ENCODE results near the gene GPR153.

Gene GPR153

DNA sequence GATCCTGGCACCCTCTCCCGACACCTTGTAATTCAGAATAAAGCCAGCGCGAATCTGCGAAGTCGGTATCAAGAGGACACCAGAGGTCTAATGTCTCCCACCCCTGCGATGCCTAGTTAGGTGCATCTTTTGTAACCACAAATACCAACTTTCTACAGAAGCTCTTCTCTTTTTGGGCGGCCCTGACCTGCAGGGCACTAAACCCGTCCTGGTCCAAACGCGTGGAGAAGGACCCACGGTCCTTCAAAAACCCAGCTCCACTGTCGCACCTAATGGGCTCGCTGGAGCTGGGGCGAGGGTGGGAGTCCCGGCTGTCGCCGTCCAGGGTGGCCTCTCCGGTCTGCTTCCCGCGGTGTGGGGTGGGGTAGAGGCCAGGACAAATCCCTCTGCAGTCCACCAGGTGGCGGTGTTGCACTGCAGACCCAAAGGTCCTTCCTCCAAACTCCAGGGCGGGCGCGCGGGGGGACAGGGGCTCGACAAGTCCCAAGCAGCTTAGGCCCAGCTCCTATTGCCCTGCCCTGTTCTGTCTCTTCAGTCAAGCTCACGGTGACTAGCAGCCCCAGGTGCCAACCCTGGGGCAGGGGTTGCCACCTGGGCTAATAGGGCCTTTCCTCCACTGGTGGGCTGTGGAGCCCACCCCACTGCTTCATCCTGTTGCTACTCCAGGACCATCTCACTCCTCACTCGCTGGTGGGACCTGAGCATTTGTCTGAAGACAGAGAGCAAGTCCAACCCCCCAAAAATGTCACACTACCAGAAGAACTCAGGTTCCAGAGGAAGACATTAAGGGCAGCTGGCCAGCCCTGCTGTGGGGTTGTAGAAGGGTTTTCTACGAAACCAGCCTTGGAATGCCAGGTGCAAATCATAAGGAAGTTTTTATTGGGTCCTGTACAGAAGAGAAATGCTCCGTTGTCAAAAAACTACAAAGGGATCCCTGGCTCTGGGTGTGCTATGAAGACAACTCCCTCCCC, 14.1 kb downstream of the GPR153 start:
- peak; percentile 20 for DNase-seq

GRCh38 chr1:6245869-6246496, 14.9 kb downstream of the GPR153 start:
- DNase-seq = no peak

- DNase-seq = peak; percentile 60
Observed at GRCh38 chr1:6245086-6245868, 15.6 kb downstream of the GPR153 start.

- no peak for DNase-seq
Observed at GRCh38 chr1:6244401-6245049, 16.4 kb downstream of the GPR153 start.

GRCh38 chr1:6243993-6244392, 16.9 kb downstream of the GPR153 start, which contains the start of gene HES3:
HES3 (plus strand) TSS chr1:6244179; CDS start chr1:6244366, 187 bp downstream.
- DNase-seq = no peak

GRCh38 chr1:6243053-6243834, 17.7 kb downstream of the GPR153 start:
- no peak for DNase-seq

- no peak for DNase-seq
Observed at GRCh38 chr1:6241887-6242740, 18.8 kb downstream of the GPR153 start.

DNA sequence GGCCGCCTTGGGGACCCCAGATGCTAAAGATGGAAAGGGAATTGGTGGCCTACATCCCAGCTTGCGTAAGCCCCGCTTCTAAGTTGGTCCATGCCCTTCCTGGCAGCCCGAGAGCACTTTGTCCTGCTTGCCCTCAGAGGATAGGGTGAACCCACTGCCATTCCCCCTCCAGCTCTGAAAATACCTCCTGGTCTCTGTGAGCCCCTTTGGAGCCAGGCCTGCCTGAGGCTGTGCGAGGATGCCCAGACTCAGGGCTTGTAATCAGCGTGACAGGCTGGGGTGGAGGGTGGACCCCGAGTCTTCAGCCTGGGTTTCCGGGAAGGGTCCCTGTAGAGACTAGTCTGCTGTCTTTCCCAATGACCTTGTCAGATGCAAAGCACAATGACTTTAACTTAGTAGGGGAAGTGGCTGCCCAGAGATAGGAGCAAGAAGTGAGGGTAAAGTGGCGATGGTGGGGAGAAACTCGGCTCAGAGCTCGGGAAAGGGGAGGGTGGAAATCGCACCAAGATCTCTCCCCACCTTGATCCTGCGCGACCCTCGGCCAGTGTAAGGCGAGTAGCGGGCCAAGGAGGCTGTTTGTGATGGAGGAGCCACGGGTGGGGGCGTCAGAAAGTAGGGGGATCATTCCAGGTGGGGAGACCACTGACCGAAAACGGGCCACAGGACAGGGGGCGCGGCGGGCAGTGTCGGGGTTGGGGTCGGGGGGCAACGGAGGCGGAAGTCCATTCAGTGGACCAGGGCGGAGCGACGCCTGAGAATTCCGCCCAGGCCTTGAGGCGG, 19.6 kb downstream of the GPR153 start:
- DNase-seq = no peak

DNA sequence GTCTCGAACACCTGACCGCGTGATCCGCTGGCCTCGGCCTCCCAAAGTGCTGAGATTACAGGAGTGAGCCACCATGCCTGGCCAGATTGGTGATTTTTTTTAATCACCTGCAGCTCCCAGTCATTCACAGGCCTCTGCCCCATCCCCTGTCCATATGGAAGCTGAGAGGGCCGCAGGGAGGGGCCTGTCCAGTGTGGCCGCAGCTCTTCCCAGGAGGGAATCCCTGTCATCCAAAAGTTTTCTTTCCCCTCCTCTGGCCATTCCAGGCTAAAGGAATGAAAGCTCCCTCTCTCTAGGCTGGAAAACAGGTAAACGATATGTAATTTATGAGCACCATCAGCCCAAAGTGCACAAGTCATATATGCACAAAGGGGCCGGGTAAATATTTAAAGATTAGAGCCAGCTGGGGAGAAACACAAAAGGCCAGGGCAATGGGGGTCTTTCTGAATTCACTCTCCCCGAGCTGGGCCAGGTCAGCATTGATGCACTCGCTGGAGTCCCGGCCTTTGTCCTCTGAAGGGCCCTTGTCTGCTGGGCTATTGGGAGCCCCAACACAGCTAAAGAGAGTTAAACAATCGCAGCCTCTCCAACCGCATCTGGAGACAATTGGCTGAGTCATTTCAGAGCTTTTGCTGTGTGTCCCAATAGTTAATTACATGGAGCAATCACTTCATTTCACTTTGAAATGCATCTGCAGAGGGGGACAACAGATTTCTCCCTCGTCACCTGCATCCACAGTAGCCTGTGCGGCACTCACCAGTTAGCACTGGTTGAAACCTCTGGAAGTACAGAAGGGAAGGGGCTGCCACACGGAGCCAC, 20.7 kb downstream of the GPR153 start:
- no peak for DNase-seq

- no peak for DNase-seq
Observed at GRCh38 chr1:6239213-6239752, 21.6 kb downstream of the GPR153 start.

DNA sequence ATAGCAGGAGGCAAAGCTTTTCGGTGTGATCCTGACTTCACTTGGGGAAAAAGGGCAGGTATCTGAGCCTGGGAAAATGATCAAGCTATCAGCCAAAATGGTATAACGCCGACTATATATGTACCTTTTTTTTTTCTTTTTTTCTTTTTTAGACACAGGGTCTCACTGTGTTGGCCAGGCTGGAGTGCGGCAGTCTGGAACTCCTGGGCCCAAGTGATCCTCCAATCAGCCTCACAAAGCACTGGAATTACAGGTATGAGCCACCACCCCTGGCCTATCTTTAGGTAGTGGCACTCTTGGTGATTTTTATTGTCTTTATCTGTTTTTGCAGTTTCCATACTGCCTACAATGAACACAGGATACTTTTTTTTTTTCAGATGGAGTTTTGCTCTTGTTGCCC, 23.8 kb downstream of the GPR153 start:
- DNase-seq = no peak

GRCh38 chr1:6235296-6235677, 25.6 kb downstream of the GPR153 start:
- no peak for DNase-seq

- DNase-seq = no peak
Observed at GRCh38 chr1:6234502-6235295, 26.2 kb downstream of the GPR153 start.

- DNase-seq = no peak
Observed at GRCh38 chr1:6233376-6233775, 27.5 kb downstream of the GPR153 start.

- DNase-seq = no peak
Observed at GRCh38 chr1:6225651-6226050, 35.2 kb downstream of the GPR153 start.

DNA sequence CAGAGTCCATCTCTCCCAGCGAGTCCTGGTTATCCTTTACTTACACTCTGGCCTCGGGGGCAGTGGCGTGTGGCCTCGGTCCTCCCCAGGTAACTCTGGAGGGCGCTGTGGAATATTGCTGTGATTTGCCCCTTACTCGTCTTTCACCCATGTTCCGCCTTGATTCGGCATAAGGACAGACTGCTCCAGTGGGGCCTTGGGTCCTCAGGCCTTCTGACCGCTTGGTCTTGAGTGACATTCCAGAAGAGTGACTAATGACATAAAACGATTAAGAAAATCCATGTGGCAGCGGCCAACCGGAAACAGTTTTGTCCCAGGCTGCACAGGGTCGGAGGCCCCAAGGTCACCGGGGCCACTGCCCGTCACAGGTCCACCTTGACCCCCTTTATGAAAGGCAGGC, 36.2 kb downstream of the GPR153 start:
- no peak for DNase-seq

DNA sequence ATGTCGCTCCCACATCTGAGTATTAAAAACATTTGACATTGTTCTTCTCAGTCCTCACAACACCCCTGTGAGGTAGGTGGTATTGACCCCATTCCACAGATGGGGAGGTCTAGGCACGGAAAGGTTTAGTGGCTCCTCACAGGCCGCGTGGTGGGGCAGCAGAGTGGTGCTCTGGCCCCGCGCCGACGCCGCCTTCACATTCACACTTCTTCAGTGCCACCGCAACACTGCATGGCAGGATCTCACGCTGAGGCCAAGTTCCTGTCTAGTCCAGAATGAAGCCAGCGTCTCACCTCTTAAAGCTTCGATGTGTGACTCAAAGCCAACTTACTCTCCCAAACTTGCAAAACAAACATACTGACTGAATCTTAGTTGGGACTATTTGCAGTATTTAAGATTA, 37.3 kb downstream of the GPR153 start:
- DNase-seq = no peak

DNA sequence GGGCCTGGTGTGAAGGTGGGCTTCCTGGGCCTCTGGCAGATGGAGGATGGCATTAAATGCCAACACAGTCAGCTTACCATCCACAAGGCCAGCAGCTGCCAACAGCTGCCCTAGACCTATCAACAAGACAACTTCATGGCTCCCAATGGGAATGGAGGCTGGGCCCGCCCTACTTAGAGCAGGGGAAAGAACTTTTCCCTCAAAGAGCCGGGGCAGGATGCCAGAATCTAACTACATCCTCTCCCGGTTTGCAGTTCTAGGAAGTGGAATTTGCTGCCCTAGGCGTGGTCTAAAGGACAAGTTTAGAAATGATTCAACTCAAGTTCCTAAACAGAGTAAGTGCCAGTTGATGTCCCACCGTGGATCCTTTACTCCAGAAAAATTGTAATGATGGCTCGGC, 38.3 kb downstream of the GPR153 start:
- DNase-seq = no peak

Data from amniotic stem cell (primary cell).